Tibial nerve (tissue), 3 donors: ENCODE measurements around the gene CYP4A11.

Experiments
- CTCF ChIP-seq, 5 experiments: fragments of 200-600 bp in 3 of 5; fragments of 450-650 bp in 2 of 5; sonication (generic) in 3 of 5; IDR thresholded peaks; one replicate each; pipeline ENCODE4 v1.5.1; 2016 to 2019; ENCODE audit warnings: antibody characterized with exemption in 5 of 5, mild to moderate bottlenecking in 3 of 5, moderate library complexity in 2 of 5
- POLR2A ChIP-seq, 2 donors: fragments of 450-650 bp; IDR thresholded peaks; one replicate each; pipeline ENCODE4 v1.6.1; 2017; ENCODE audit warnings: antibody characterized with exemption in 2 of 2, mild to moderate bottlenecking in 2 of 2, moderate library complexity in 2 of 2

- TF ChIP-seq CTCF (IDR thresholded peaks at IDR 0.05) (no peak), POLR2A (IDR thresholded peaks at IDR 0.05) (no peak)
Observed at GRCh38 chr1:46942086-46942485, 810 bp upstream of the CYP4A11 start.
